Karpas-422 (cell line): ENCODE measurements around the gene ASB14. TPM values are rescaled to one million over a fixed set of nuclear protein-coding genes. Genes with fewer than 3 reads are reported as not detected.

Source experiments
- DNase-seq: peaks from one replicate; pipeline ENCODE4 v3.0.0-alpha.2; 2015
- H2AFZ ChIP-seq: fragments of 200-600 bp; sonication (generic); 2 replicates; pipeline ENCODE4 v1.6.1; 2014; ENCODE audit warnings: antibody characterized with exemption, low read length, mixed read lengths
- H3K27ac ChIP-seq: fragments of 200-600 bp; sonication (generic); 2 replicates; pipeline ENCODE4 v1.5.1; 2014; ENCODE audit warnings: mild to moderate bottlenecking, low read length, moderate library complexity
- H3K27me3 ChIP-seq: fragments of 200-600 bp; sonication (generic); 2 replicates; pipeline ENCODE4 v1.6.1; 2014; ENCODE audit warnings: low read length, mixed read lengths
- H3K36me3 ChIP-seq: fragments of 200-600 bp; sonication (generic); 2 replicates; pipeline ENCODE4 v1.6.1; 2014; ENCODE audit warnings: low read length, mixed read lengths; ENCODE audit not compliant: insufficient read depth
- H3K4me1 ChIP-seq: fragments of 200-600 bp; sonication (generic); 2 replicates; pipeline ENCODE4 v1.6.1; 2014; ENCODE audit warnings: mild to moderate bottlenecking, low read length, mixed read lengths
- H3K4me2 ChIP-seq: fragments of 200-600 bp; sonication (generic); 2 replicates; pipeline ENCODE4 v1.6.1; 2014; ENCODE audit warnings: low read length, low read depth, mild to moderate bottlenecking; ENCODE audit not compliant: poor library complexity, severe bottlenecking
- H3K4me3 ChIP-seq: fragments of 200-600 bp; sonication (generic); 2 replicates; pipeline ENCODE4 v1.5.1; 2014; ENCODE audit warnings: mild to moderate bottlenecking, antibody characterized with exemption, low read length, mixed read lengths
- H3K79me2 ChIP-seq: fragments of 200-600 bp; sonication (generic); 2 replicates; pipeline ENCODE4 v1.6.1; 2014; ENCODE audit warnings: mild to moderate bottlenecking, low read length, mixed read lengths
- H3K9ac ChIP-seq: fragments of 200-600 bp; sonication (generic); 2 replicates; pipeline ENCODE4 v1.6.0; 2014; ENCODE audit warnings: low read length
- H3K9me2 ChIP-seq: fragments of 200-600 bp; sonication (generic), shearing (Covaris generic); replicated peaks from 2 replicates; pipeline ENCODE4 v1.6.0; 2014; ENCODE audit warnings: mild to moderate bottlenecking, low read length, moderate library complexity; ENCODE audit not compliant: insufficient read depth
- H3K9me3 ChIP-seq: fragments of 300-700, 200-600 bp; sonication (generic); 2 replicates; pipeline ENCODE4 v1.6.1; 2014; ENCODE audit warnings: low read length, mixed read lengths
- H4K20me1 ChIP-seq: fragments of 200-600 bp; sonication (generic); 2 replicates; pipeline ENCODE4 v1.6.1; 2014; ENCODE audit warnings: mild to moderate bottlenecking, antibody characterized with exemption, low read length, low read depth; ENCODE audit not compliant: insufficient read depth
- total RNA-seq: library from RNA; depleted of rRNA; stranded (reverse); fragments of >200 nt; shearing (Covaris generic); gene quantifications from 2 replicates; pipeline ENCODE4 v1.2.3, GENCODE V29; 2014; ENCODE audit warnings: low replicate concordance

Gene ASB14
- total RNA-seq, 1 experiment from 2014 or later, result not detected

DNA sequence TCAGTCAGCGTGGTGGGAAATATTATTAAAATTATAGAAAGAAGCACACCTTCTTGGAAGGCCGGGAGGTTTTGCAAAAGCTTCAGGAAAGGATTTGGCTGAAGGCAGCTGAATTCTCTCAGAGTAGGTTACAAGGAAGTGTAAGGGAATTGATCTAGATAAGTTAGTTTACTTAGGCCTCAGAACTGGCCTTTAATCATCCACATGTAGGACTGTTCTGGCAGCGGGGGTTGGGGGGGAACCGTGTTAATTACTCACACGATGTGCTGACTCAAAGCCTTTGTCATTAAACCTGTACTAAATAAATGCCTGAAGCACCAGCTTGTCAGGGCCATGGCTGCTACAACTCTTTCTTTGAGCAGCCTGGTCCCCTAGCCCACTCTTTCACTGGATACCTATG, 12.8 kb downstream of the ASB14 start:
- no peaks in the 10 kb centered on the region for H3K36me3 ChIP-seq
- H3K4me2 ChIP-seq, result no peak overlapping the region

DNA sequence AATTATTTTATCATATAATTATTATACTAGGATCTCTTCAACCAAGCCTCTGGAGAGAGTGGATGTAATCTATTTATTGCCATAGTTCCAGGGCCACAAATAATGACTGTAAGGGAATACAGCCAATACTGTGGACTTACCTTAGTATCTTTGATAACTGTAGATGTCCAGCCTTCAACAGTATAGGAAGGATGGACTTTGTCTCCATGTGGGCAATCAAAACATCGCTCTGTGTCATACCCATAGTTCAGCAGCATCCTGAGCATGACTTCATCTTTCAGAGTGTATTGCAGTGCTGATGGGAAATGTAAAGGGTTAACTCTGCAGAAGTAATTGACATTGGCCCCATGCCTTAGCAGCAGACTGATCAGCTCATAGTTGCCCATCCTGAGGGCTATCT, 14.2 kb downstream of the ASB14 start:
- no peak for DNase-seq
- Histone ChIP-seq H2AFZ (no peak overlapping the region), H3K4me2 (no peak overlapping the region), H3K27me3 (no peaks in the 10 kb centered on the region), H3K79me2 (no peaks in the 10 kb centered on the region), H3K9me2 (no peaks in the 10 kb centered on the region), H3K27ac (no peak overlapping the region), H3K4me1 (no peaks in the 10 kb centered on the region), H3K4me3 (no peak overlapping the region), H3K9ac (no peak overlapping the region), H3K9me3 (no peaks in the 10 kb centered on the region), H4K20me1 (no peaks in the 10 kb centered on the region), H3K36me3 (0 out of 2 replicates have a peak, but pooled peaks cover 5% of the 10 kb centered on the region)

More for the DNA sequence above, 12.8 kb downstream of the ASB14 start:
- H2AFZ ChIP-seq, result no peak overlapping the region
- H3K4me3 ChIP-seq, result no peak overlapping the region
- H3K9me3 ChIP-seq, result no peaks in the 10 kb centered on the region
- no peak overlapping the region for H3K27ac ChIP-seq
- DNase-seq, result no peak
- no peaks in the 10 kb centered on the region for H4K20me1 ChIP-seq
- H3K27me3 ChIP-seq, result no peaks in the 10 kb centered on the region
- no peaks in the 10 kb centered on the region for H3K79me2 ChIP-seq
- H3K4me1 ChIP-seq, result no peaks in the 10 kb centered on the region
- no peaks in the 10 kb centered on the region for H3K9me2 ChIP-seq
- no peak overlapping the region for H3K9ac ChIP-seq

DNA sequence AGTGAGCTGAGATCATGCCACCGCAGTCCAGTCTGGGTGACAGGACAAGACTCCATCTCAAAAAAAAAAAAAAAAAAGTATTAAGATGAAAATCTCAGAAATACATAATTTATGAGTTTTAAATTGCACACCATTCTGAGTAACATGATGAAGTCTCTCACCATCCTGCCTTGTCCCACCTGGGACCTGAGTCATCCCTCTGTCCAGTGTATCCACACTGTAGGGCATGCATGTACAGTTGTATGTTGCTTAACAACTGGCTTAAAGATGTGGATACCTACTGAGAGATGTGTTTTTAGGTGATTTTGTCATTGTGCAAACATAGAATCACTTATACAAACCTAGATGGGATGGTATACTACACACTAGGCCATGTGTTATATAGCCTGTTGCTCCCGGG, 17.1 kb downstream of the ASB14 start:
- Histone ChIP-seq H3K27ac (no peak overlapping the region), H3K4me1 (no peaks in the 10 kb centered on the region), H2AFZ (no peak overlapping the region), H3K36me3 (peaks cover 22% of the 10 kb centered on the region; the same call in 1 of the 2 replicates), H3K27me3 (no peaks in the 10 kb centered on the region), H3K79me2 (no peaks in the 10 kb centered on the region), H4K20me1 (no peaks in the 10 kb centered on the region), H3K4me3 (no peak overlapping the region), H3K4me2 (no peak overlapping the region), H3K9me3 (no peaks in the 10 kb centered on the region), H3K9me2 (no peaks in the 10 kb centered on the region), H3K9ac (no peak overlapping the region)
- no peak for DNase-seq

- Histone ChIP-seq H2AFZ (no peak overlapping the region), H3K4me2 (no peak overlapping the region), H3K27ac (no peak overlapping the region), H3K9me2 (no peaks in the 10 kb centered on the region), H3K4me3 (no peak overlapping the region), H3K4me1 (no peaks in the 10 kb centered on the region), H3K27me3 (no peaks in the 10 kb centered on the region), H4K20me1 (no peaks in the 10 kb centered on the region), H3K9me3 (no peaks in the 10 kb centered on the region), H3K36me3 (peaks cover 27% of the 10 kb centered on the region; the same call in 1 of the 2 replicates), H3K79me2 (no peaks in the 10 kb centered on the region), H3K9ac (no peak overlapping the region)
- DNase-seq, result no peak
These were observed 17.6 kb downstream of the ASB14 start for GRCh38 chr3:57274845-57275244.

DNA sequence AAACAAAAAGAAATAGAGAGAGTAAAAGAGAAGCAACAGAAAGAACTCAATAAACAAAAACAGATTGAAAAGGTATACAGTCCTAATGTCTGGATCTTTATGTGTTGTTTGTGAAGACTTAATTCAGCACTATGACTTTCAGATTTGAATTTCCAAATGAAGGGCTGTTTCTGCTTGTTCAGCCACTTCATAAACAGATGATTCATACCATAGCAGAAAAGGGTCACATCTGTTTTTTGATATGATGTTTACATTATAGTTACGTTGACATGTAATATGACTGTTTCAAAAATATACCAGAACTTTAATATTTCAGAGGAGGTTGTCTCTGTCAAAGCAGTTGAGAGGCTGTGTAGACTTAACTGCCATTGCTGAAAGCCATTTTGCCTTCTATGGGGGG, 24.1 kb downstream of the ASB14 start:
- Histone ChIP-seq H3K27me3 (no peaks in the 10 kb centered on the region), H3K4me3 (no peak overlapping the region), H3K4me1 (no peaks in the 10 kb centered on the region), H3K4me2 (no peak overlapping the region), H2AFZ (no peak overlapping the region), H3K9me3 (no peaks in the 10 kb centered on the region), H3K27ac (no peak overlapping the region), H3K9me2 (no peaks in the 10 kb centered on the region), H4K20me1 (no peaks in the 10 kb centered on the region), H3K36me3 (peaks cover 46% of the 10 kb centered on the region), H3K79me2 (peaks cover 3% of the 10 kb centered on the region; the same call in 1 of the 2 replicates), H3K9ac (no peak overlapping the region)
- no peak for DNase-seq

GRCh38 chr3:57261929-57262328, 30.6 kb downstream of the ASB14 start:
- H4K20me1 ChIP-seq, result no peaks in the 10 kb centered on the region
- no peak overlapping the region for H3K4me3 ChIP-seq
- peaks cover 3% of the 10 kb centered on the region; the same call in 1 of the 2 replicates for H3K79me2 ChIP-seq
- H3K36me3 ChIP-seq, result peaks cover 62% of the 10 kb centered on the region
- H3K27ac ChIP-seq, result no peak overlapping the region
- no peak overlapping the region for H3K4me2 ChIP-seq
- no peaks in the 10 kb centered on the region for H3K27me3 ChIP-seq
- no peaks in the 10 kb centered on the region for H3K9me3 ChIP-seq
- H3K9ac ChIP-seq, result no peak overlapping the region
- H3K4me1 ChIP-seq, result no peaks in the 10 kb centered on the region
- DNase-seq, result no peak
- no peaks in the 10 kb centered on the region for H3K9me2 ChIP-seq
- H2AFZ ChIP-seq, result no peak overlapping the region

GRCh38 chr3:57261119-57261518, 31.4 kb downstream of the ASB14 start:
- Histone ChIP-seq H2AFZ (no peak overlapping the region), H3K27me3 (no peaks in the 10 kb centered on the region), H3K9me3 (no peaks in the 10 kb centered on the region), H3K4me1 (no peaks in the 10 kb centered on the region), H3K27ac (no peak overlapping the region), H4K20me1 (no peaks in the 10 kb centered on the region), H3K79me2 (peaks cover 3% of the 10 kb centered on the region; the same call in 1 of the 2 replicates), H3K36me3 (peaks cover 66% of the 10 kb centered on the region), H3K9me2 (no peaks in the 10 kb centered on the region), H3K4me2 (no peak overlapping the region), H3K4me3 (no peak overlapping the region), H3K9ac (no peak overlapping the region)
- DNase-seq, result no peak

DNA sequence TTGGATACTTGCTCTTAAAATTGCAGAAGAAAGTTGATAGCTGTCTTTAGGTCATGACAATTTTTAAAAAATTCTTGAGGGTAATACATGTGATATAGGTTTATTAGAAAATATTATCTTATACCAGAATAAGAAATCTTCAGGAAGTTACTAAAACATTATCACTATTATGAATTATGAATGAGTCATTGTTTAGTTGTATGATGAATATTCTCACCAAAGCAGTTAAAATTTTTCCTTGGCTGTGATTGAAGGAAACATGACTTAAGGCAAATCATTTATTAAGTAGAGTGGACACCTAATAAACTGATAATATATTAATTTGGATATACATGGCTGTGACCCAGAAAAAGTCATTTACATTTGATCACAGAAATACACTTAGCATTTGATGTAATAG, 34.8 kb downstream of the ASB14 start:
- Histone ChIP-seq H3K4me3 (no peak overlapping the region), H3K79me2 (no peaks in the 10 kb centered on the region), H3K27me3 (no peaks in the 10 kb centered on the region), H3K9me3 (no peaks in the 10 kb centered on the region), H3K4me1 (no peaks in the 10 kb centered on the region), H3K9me2 (no peaks in the 10 kb centered on the region), H3K36me3 (peaks cover 49% of the 10 kb centered on the region), H3K27ac (no peak overlapping the region), H2AFZ (no peak overlapping the region), H3K4me2 (no peak overlapping the region), H4K20me1 (no peaks in the 10 kb centered on the region), H3K9ac (no peak overlapping the region)
- no peak for DNase-seq

DNA sequence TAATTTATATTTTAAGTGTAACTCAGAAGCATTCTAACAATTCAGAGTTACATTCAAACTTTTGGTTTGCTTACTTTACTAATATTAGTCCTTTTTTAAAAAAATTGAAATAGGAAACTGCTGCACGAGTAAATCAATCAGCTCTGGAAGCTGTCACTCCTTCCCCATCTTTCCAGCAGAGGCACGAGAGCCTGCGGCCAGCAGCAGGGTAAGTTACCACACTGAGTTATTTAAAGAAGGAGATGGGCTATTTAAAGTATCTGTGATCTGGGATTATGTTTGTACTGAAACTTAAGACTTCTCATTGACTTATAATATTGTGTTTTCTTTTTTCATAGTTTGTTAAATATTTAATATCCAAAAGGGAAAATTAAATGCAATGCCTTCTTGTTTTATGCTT, 35.6 kb downstream of the ASB14 start:
- H3K9me3 ChIP-seq, result no peaks in the 10 kb centered on the region
- no peak overlapping the region for H3K4me2 ChIP-seq
- H3K4me1 ChIP-seq, result no peaks in the 10 kb centered on the region
- H3K79me2 ChIP-seq, result no peaks in the 10 kb centered on the region
- no peak overlapping the region for H3K27ac ChIP-seq
- no peaks in the 10 kb centered on the region for H3K9me2 ChIP-seq
- no peak overlapping the region for H2AFZ ChIP-seq
- H4K20me1 ChIP-seq, result no peaks in the 10 kb centered on the region
- H3K9ac ChIP-seq, result no peak overlapping the region
- H3K36me3 ChIP-seq, result peaks cover 49% of the 10 kb centered on the region
- H3K4me3 ChIP-seq, result no peak overlapping the region
- no peak for DNase-seq
- H3K27me3 ChIP-seq, result no peaks in the 10 kb centered on the region
